Motor neuron (in vitro differentiated cells): ENCODE measurements around the gene DHX38. TPM values are rescaled to one million over a fixed set of nuclear protein-coding genes. Genes with fewer than 3 reads are reported as not detected.

ENCODE experiments used
- total RNA-seq, 8 experiments: library from RNA; unstranded; fragments of 300-600 nt; gene quantifications; 2 replicates each; pipeline versions ENCODE4 v1.2.3 to v1.2.4, GENCODE V29; 2022

Gene DHX38
- total RNA-seq, 8 experiments from 2014 or later: 28.2 to 75.7 (median 44.2) TPM

Other genes with a start within 250 kb of the DHX38 start
- gene ATXN1L, start 247.9 kb upstream of the DHX38 start, total RNA-seq: 10 to 100 TPM in 6 of 8 experiments, 1 to 10 TPM in 2; 7.5 to 22.7 (median 17.2) TPM
- 10 to 100 TPM in 5 of 8 experiments, 1 to 10 TPM in 3; 3.2 to 28.6 (median 20.7) TPM for gene ZNF821, start 209.7 kb upstream of the DHX38 start, total RNA-seq
- 100 to 1,000 TPM; 115 to 205 (median 148) TPM for gene IST1, start 198.3 kb upstream of the DHX38 start, total RNA-seq
- under 1 TPM; 0.04 to 0.35 (median 0.06) TPM for gene PKD1L3, start 93.4 kb upstream of the DHX38 start, total RNA-seq
- 10 to 100 TPM in 2 of 8 experiments, 1 to 10 TPM in 6; 3.7 to 17.1 (median 6.7) TPM for gene DHODH, start 85.1 kb upstream of the DHX38 start, total RNA-seq
- 100 to 1,000 TPM in 1 of 8 experiments, 1 to 10 TPM in 4, under 1 TPM in 3; 0.50 to 107 (median 1.1) TPM for gene HP, start 39.3 kb upstream of the DHX38 start, total RNA-seq
- 1 to 10 TPM in 2 of 8 experiments, under 1 TPM in 5, not detected in 1; 0.27 to 1.9 (median 0.81) TPM for gene HPR, start 30.6 kb upstream of the DHX38 start, total RNA-seq
- gene TXNL4B, start 227 bp upstream of the DHX38 start, total RNA-seq: 10 to 100 TPM in 5 of 8 experiments, 1 to 10 TPM in 3; 8.4 to 16.9 (median 12.1) TPM
- gene PMFBP1, start 78.3 kb downstream of the DHX38 start, total RNA-seq: 1 to 10 TPM in 7 of 8 experiments, under 1 TPM in 1; 0.76 to 6.7 (median 1.5) TPM